NB4 (cell line): ENCODE data around the gene GTF2A1L.

Experiments
- DNase-seq: peaks from one replicate; pipeline ENCODE4 v3.0.0; 2010; ENCODE audit warnings: low read depth
- H3K4me3 ChIP-seq: one replicate; pipeline ENCODE4 v1.5.1; 2011; ENCODE audit warnings: mild to moderate bottlenecking, low read depth, low read length, moderate library complexity
- MAX ChIP-seq: IDR thresholded peaks from 2 replicates; pipeline ENCODE4 v1.6.1; 2011; ENCODE audit warnings: low read depth, low read length
- MYC ChIP-seq: IDR thresholded peaks from 2 replicates; pipeline ENCODE4 v1.6.1; 2011; ENCODE audit warnings: low read depth, low read length
- POLR2A ChIP-seq: IDR thresholded peaks from 2 replicates; pipeline ENCODE4 v1.6.1; 2011; ENCODE audit warnings: mild to moderate bottlenecking; ENCODE audit not compliant: insufficient read length; ENCODE audit errors: extremely low read depth
- TF ChIP-seq, protein P1 (sequence below): IDR thresholded peaks from one replicate; pipeline ENCODE4 v1.5.1; 2012; ENCODE audit warnings: low read depth, low read length

The GTF2A1L gene

GRCh38 chr2:48721158-48721557, 103.5 kb downstream of the GTF2A1L start:
- TF ChIP-seq, protein P1, sequence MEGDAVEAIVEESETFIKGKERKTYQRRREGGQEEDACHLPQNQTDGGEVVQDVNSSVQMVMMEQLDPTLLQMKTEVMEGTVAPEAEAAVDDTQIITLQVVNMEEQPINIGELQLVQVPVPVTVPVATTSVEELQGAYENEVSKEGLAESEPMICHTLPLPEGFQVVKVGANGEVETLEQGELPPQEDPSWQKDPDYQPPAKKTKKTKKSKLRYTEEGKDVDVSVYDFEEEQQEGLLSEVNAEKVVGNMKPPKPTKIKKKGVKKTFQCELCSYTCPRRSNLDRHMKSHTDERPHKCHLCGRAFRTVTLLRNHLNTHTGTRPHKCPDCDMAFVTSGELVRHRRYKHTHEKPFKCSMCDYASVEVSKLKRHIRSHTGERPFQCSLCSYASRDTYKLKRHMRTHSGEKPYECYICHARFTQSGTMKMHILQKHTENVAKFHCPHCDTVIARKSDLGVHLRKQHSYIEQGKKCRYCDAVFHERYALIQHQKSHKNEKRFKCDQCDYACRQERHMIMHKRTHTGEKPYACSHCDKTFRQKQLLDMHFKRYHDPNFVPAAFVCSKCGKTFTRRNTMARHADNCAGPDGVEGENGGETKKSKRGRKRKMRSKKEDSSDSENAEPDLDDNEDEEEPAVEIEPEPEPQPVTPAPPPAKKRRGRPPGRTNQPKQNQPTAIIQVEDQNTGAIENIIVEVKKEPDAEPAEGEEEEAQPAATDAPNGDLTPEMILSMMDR, result no peak
- TF ChIP-seq MAX, result no peak
- TF ChIP-seq MYC, result no peak
- no peak for TF ChIP-seq POLR2A
- H3K4me3 ChIP-seq, result no peak overlapping the region
- DNase-seq, result no peak

DNA sequence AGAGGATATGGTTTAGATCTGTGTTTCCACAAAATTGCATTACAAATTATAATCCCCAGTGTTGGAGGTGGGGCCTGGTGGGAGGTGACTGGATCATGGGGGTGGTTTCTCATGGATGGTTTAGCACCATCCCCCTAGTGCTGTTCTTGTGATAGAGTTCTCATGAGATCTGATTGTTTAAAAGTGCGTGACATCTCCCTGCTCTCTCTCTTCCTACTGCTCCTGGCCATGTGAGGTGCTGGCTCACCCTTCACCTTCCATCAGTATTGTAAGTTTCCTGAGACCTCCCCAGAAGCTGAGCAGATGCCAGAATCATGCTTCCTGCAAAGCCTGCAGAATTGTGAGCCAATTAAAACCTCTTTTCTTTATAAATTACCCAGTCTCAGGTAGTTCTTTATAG, 104.7 kb downstream of the GTF2A1L start:
- no peak for DNase-seq
- TF ChIP-seq, protein P1, result no peak
- TF ChIP-seq MYC (no peak), POLR2A (no peak), MAX (no peak)
- no peak overlapping the region for H3K4me3 ChIP-seq

- no peak overlapping the region for H3K4me3 ChIP-seq
- DNase-seq, result no peak
- TF ChIP-seq, protein P1, result no peak
- TF ChIP-seq MAX, result no peak
- no peak for TF ChIP-seq POLR2A
- no peak for TF ChIP-seq MYC
Measured at GRCh38 chr2:48723129-48723528, 105.5 kb downstream of the GTF2A1L start.

DNA sequence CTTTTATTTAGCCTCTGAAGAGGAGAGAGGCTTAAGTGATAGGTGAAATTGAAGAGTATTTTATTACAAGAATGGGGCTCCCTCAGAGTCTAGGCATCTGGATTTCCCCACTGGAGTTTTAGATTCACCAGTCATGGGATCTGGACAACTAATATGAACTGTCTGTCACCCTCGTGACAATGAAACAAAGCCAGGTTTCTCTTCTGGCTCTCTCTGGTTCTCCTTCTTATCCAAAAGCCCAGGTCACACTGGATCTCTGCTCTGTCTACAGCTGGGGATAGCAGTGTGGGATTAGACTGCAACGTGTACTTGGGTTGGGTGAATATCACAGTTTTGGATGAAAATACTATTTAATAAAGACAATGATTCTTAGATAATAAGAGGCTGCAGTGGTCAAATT, 106.6 kb downstream of the GTF2A1L start:
- no peak for DNase-seq
- TF ChIP-seq MAX (no peak), POLR2A (no peak), MYC (no peak)
- TF ChIP-seq, protein P1, result no peak
- H3K4me3 ChIP-seq, result no peak overlapping the region

DNA sequence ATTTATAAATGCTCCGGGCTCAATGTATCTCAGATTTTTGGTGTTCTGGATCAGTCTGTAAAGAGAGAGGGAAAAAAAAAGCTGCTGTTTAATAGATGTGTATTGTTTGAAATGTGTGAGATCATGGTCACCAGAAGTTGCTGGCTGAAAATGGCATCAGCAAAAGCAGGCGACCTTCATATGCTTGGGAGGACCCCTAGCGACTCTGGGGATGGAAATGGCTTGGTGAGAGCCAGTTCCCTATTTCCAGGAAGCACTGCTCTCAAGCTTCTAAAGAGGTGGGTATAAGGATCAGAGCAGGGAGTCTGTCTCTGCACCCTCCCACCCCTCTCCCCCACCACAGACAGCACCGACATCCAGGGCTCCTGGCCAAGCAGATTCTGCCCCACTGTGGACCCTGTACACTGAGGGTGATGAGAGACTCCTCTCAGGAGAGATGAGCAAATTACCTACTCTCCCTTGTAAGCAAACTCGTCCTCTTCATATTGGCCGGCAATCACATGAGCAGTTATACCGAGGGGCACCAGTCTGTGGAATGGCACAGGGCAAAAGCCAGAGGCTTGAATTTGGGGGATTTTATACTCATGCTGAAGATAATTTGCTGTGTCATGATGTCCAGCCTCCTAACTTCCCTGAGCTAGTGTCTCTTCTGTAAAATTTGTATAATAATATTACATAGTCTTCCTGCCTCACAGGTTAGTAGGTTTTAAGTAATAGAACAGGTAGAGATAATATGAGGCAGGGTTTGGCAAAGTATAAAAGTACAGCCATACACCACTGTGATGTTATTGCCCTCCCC, 108.2 kb downstream of the GTF2A1L start:
- DNase-seq, result peak; percentile 18
- H3K4me3 ChIP-seq, result no peak overlapping the region
- TF ChIP-seq MAX (no peak), POLR2A (no peak), MYC (no peak)
- TF ChIP-seq, protein P1, result no peak
